ENCODE data around the gene GNPAT.

The GNPAT gene

DNA sequence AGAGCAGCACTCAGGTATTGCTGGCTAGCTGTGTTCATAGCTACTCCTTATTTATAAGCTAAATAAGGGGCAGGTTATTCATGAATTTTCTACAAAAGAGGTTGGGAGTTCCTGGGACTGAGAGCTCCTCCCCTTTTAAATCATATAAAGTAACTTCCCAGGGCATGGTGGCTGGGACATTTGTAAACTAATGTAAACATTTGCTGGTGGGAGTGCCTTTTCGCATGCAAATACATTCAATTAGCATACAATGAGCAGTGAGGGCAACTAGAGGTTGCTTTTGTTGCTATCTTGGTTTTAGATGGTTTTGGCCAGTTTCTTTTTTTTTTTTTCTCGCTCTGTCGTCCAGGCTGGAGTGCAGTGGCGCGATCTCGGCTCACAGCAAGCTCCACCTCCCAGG lies 43.4 kb downstream of the GNPAT start:
- TF ChIP-seq, protein P1, sequence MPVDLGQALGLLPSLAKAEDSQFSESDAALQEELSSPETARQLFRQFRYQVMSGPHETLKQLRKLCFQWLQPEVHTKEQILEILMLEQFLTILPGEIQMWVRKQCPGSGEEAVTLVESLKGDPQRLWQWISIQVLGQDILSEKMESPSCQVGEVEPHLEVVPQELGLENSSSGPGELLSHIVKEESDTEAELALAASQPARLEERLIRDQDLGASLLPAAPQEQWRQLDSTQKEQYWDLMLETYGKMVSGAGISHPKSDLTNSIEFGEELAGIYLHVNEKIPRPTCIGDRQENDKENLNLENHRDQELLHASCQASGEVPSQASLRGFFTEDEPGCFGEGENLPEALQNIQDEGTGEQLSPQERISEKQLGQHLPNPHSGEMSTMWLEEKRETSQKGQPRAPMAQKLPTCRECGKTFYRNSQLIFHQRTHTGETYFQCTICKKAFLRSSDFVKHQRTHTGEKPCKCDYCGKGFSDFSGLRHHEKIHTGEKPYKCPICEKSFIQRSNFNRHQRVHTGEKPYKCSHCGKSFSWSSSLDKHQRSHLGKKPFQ (tag by site-specific recombination; IDR thresholded peaks at IDR 0.05), result 0 out of 2 replicates have a peak, but pooled peaks have one; percentile 17
- TF ChIP-seq, protein P2, sequence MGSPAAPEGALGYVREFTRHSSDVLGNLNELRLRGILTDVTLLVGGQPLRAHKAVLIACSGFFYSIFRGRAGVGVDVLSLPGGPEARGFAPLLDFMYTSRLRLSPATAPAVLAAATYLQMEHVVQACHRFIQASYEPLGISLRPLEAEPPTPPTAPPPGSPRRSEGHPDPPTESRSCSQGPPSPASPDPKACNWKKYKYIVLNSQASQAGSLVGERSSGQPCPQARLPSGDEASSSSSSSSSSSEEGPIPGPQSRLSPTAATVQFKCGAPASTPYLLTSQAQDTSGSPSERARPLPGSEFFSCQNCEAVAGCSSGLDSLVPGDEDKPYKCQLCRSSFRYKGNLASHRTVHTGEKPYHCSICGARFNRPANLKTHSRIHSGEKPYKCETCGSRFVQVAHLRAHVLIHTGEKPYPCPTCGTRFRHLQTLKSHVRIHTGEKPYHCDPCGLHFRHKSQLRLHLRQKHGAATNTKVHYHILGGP (tag by site-specific recombination; IDR thresholded peaks at IDR 0.05), result no peak
- no peaks in the 10 kb centered on the region for H3K9me3 ChIP-seq (ENCODE audit: control insufficient read depth, insufficient read depth, low read depth, low read length)
- H3K36me3 ChIP-seq (ENCODE audit: control insufficient read depth in 2 of 2, insufficient read depth in 1 of 2, low read length in 2 of 2), result no peaks in the 10 kb centered on the region; a peak in 1 of 3 replicates
- H3K27ac ChIP-seq (ENCODE audit: extremely low read depth, low read depth, low read length), result no peak overlapping the region
- no peak overlapping the region for H3K4me3 ChIP-seq (ENCODE audit: low read depth, low read length)
- ChIA-PET CTCF (interaction anchor here (1.3 kb wide), 2 partner anchors 13 to 31 kb away, joined by 3 to 4 read pairs; no protein-coding TSS in a partner anchor), POLR2A (no interaction called here)
- no peaks in the 10 kb centered on the region for H3K4me1 ChIP-seq (ENCODE audit: control insufficient read depth, insufficient read depth, low read length)

DNA sequence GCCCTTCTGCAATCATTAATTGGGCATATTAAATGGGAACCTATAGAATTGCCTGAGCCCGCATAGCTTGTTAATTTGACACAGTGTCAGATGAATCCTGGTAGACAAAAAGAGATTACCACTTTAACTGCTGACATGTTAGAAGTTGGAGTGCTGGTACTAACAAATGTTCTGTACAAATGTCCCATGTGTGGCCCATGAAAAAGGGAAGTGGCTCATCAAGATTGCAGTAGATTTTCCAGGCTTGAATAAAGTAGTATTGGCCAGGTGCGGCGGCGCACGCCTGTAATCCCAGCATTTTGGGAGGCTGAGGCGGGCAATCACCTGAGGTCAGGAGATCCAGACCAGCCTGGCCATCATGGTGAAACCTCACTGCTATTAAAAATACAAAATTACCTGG lies 45.6 kb downstream of the GNPAT start:
- TF ChIP-seq ZNF571 (tag by site-specific recombination; IDR thresholded peaks at IDR 0.05) (no peak), ZNF530 (tag by site-specific recombination; IDR thresholded peaks at IDR 0.05; ENCODE audit: low read depth) (no peak)
- TF ChIP-seq, protein P2 (tag by site-specific recombination; IDR thresholded peaks at IDR 0.05), result no peak
- TF ChIP-seq, protein P3, sequence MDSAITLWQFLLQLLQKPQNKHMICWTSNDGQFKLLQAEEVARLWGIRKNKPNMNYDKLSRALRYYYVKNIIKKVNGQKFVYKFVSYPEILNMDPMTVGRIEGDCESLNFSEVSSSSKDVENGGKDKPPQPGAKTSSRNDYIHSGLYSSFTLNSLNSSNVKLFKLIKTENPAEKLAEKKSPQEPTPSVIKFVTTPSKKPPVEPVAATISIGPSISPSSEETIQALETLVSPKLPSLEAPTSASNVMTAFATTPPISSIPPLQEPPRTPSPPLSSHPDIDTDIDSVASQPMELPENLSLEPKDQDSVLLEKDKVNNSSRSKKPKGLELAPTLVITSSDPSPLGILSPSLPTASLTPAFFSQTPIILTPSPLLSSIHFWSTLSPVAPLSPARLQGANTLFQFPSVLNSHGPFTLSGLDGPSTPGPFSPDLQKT (IDR thresholded peaks at IDR 0.05; ENCODE audit: borderline replicate concordance, low read depth, low read length), result no peak
- TF ChIP-seq, protein P4, sequence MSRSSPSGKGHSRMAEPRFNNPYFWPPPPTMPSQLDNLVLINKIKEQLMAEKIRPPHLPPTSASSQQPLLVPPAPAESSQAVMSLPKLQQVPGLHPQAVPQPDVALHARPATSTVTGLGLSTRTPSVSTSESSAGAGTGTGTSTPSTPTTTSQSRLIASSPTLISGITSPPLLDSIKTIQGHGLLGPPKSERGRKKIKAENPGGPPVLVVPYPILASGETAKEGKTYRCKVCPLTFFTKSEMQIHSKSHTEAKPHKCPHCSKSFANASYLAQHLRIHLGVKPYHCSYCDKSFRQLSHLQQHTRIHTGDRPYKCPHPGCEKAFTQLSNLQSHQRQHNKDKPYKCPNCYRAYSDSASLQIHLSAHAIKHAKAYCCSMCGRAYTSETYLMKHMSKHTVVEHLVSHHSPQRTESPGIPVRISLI (tag by site-specific recombination; IDR thresholded peaks at IDR 0.05), result no peak
- POLR2A ChIA-PET, result no interaction called here
- no peak overlapping the region for H3K27ac ChIP-seq (ENCODE audit: extremely low read depth, low read depth, low read length)
- H3K4me3 ChIP-seq (ENCODE audit: low read depth, low read length), result no peak overlapping the region
- H3K4me1 ChIP-seq (ENCODE audit: control insufficient read depth, insufficient read depth, low read length), result no peaks in the 10 kb centered on the region
- no peaks in the 10 kb centered on the region for H3K9me3 ChIP-seq (ENCODE audit: control insufficient read depth, insufficient read depth, low read depth, low read length)
- no peaks in the 10 kb centered on the region for H3K36me3 ChIP-seq (ENCODE audit: control insufficient read depth in 2 of 2, insufficient read depth in 1 of 2, low read length in 2 of 2)
- CTCF ChIA-PET, result no interaction called here

DNA sequence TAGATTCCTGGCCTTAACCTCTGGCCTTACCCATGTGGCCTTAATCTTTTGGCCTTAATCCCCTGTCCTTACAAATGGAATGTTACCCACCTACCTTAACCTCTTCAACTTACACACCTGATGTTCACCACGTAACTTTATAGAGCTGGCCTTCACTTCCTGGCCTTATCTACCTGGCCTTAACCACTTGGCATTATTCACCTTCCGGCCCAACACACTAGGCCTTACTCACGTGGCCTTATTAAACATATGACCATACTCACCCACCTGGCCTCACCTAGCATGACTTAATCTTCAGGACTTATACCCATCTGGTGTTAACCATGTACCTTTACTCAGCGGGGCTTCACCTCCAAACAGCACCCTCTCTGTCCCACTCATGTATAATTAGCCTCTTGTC lies 54.9 kb downstream of the GNPAT start:
- POLR2A ChIA-PET, result interaction anchor here (0.6 kb wide), 1 partner anchor 59 kb away, joined by 3 read pairs; no protein-coding TSS in a partner anchor
- Histone ChIP-seq H3K27ac (ENCODE audit: extremely low read depth, low read depth, low read length) (no peak overlapping the region), H3K36me3 (ENCODE audit: control insufficient read depth in 2 of 2, insufficient read depth in 1 of 2, low read length in 2 of 2) (no peaks in the 10 kb centered on the region), H3K9me3 (ENCODE audit: control insufficient read depth, insufficient read depth, low read depth, low read length) (no peaks in the 10 kb centered on the region), H3K4me1 (ENCODE audit: control insufficient read depth, insufficient read depth, low read length) (no peaks in the 10 kb centered on the region), H3K4me3 (ENCODE audit: low read depth, low read length) (no peak overlapping the region)
- CTCF ChIA-PET, result no interaction called here
- TF ChIP-seq PRDM1 (tag by site-specific recombination; IDR thresholded peaks at IDR 0.05), result no peak
- no peak for TF ChIP-seq ZNF558 (tag by site-specific recombination; IDR thresholded peaks at IDR 0.05)
- no peak for TF ChIP-seq ZNF37A (tag by site-specific recombination; IDR thresholded peaks at IDR 0.05)
- TF ChIP-seq ZSCAN16 (tag by site-specific recombination; IDR thresholded peaks at IDR 0.05), result no peak
- TF ChIP-seq ZNF157 (tag by site-specific recombination; IDR thresholded peaks at IDR 0.05), result no peak
- TF ChIP-seq ZNF184 (tag by site-specific recombination; IDR thresholded peaks at IDR 0.05), result no peak
- TF ChIP-seq ZNF510 (tag by site-specific recombination; IDR thresholded peaks at IDR 0.05; ENCODE audit: insufficient replicate concordance), result no peak
- TF ChIP-seq ZNF473 (tag by site-specific recombination; IDR thresholded peaks at IDR 0.05), result no peak
- TF ChIP-seq, protein P5, sequence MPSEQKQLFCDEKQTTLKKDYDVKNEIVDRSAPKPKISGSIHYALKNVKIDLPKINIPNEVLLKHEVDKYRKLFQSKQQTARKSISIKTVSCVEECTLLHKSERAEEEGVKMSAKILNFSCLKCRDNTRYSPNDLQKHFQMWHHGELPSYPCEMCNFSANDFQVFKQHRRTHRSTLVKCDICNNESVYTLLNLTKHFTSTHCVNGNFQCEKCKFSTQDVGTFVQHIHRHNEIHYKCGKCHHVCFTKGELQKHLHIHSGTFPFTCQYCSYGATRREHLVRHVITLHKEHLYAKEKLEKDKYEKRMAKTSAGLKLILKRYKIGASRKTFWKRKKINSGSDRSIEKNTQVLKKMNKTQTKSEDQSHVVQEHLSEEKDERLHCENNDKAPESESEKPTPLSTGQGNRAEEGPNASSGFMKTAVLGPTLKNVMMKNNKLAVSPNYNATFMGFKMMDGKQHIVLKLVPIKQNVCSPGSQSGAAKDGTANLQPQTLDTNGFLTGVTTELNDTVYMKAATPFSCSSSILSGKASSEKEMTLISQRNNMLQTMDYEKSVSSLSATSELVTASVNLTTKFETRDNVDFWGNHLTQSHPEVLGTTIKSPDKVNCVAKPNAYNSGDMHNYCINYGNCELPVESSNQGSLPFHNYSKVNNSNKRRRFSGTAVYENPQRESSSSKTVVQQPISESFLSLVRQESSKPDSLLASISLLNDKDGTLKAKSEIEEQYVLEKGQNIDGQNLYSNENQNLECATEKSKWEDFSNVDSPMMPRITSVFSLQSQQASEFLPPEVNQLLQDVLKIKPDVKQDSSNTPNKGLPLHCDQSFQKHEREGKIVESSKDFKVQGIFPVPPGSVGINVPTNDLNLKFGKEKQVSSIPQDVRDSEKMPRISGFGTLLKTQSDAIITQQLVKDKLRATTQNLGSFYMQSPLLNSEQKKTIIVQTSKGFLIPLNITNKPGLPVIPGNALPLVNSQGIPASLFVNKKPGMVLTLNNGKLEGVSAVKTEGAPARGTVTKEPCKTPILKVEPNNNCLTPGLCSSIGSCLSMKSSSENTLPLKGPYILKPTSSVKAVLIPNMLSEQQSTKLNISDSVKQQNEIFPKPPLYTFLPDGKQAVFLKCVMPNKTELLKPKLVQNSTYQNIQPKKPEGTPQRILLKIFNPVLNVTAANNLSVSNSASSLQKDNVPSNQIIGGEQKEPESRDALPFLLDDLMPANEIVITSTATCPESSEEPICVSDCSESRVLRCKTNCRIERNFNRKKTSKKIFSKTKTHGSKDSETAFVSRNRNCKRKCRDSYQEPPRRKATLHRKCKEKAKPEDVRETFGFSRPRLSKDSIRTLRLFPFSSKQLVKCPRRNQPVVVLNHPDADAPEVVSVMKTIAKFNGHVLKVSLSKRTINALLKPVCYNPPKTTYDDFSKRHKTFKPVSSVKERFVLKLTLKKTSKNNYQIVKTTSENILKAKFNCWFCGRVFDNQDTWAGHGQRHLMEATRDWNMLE (tag by site-specific recombination; conservative IDR thresholded peaks at IDR 0.05; ENCODE audit: low read depth), result no peak

Data from HEK293 (cell line).